Suprapubic skin (tissue), 4 donors: Measurements from ENCODE around the gene CCSER2. TPM values are rescaled to one million over a fixed set of nuclear protein-coding genes. Genes with fewer than 3 reads are reported as not detected.

Experiments
- DNase-seq, 2 donors: peaks; one replicate each; pipeline ENCODE4 v3.0.0-alpha.2; 2019; ENCODE audit warnings: low spot score in 2 of 2
- H3K27ac ChIP-seq: fragments of 200-600 bp; sonication (generic); one replicate; pipeline ENCODE4 v1.5.1; 2019
- H3K27me3 ChIP-seq: fragments of 200-600 bp; sonication (generic); one replicate; pipeline ENCODE4 v1.5.1; 2019
- H3K36me3 ChIP-seq: fragments of 200-600 bp; sonication (generic); one replicate; pipeline ENCODE4 v1.5.1; 2019
- H3K4me1 ChIP-seq: fragments of 200-600 bp; sonication (generic); one replicate; pipeline ENCODE4 v1.5.1; 2019
- H3K4me3 ChIP-seq: fragments of 200-600 bp; sonication (generic); one replicate; pipeline ENCODE4 v1.5.1; 2019; ENCODE audit warnings: mild to moderate bottlenecking
- H3K9me3 ChIP-seq: fragments of 200-600 bp; sonication (generic); one replicate; pipeline ENCODE4 v1.5.1; 2019
- EP300 ChIP-seq: sonication (generic); formaldehyde crosslinking; IDR thresholded peaks from one replicate; pipeline ENCODE4 v1.6.1; 2017; ENCODE audit warnings: antibody characterized with exemption
- POLR2A ChIP-seq, 2 donors: fragments of 450-650 bp; IDR thresholded peaks; one replicate each; pipeline ENCODE4 v1.6.1; 2017; ENCODE audit warnings: antibody characterized with exemption in 2 of 2, mild to moderate bottlenecking in 2 of 2, moderate library complexity in 2 of 2
- POLR2AphosphoS5 ChIP-seq, 3 donors: sonication (generic); formaldehyde crosslinking; IDR thresholded peaks; one replicate each; pipeline ENCODE4 v1.6.1; 2017; ENCODE audit warnings: antibody characterized with exemption in 3 of 3
- WGBS: methylation state at CpG from one replicate; pipeline ENCODE4 v1.1.5; 2018; 5-methylcytosine and 5-hydroxymethylcytosine counted together
- total RNA-seq, 4 donors: library from RNA; depleted of rRNA; stranded (reverse); fragments of >200 nt; gene quantifications; one replicate each; pipeline ENCODE4 v1.1.0, GENCODE V29; 2016
- TF ChIP-seq, protein P1 (sequence below), 2 donors: fragments of 200-600 bp in 1 of 2; fragments of 450-650 bp in 1 of 2; sonication (generic) in 1 of 2; IDR thresholded peaks; one replicate each; pipeline ENCODE4 v1.5.1; 2016 to 2019; ENCODE audit warnings: antibody characterized with exemption in 2 of 2, mild to moderate bottlenecking in 1 of 2, moderate library complexity in 1 of 2

The CCSER2 gene
- total RNA-seq, 4 donors from 2014 or later: 39.8 to 52.7 (median 47.9) TPM

GRCh38 chr10:84551437-84552120 lies 223.2 kb downstream of the CCSER2 start:
- no peak for DNase-seq
- H3K27me3 ChIP-seq: peaks cover 17% of the 10 kb centered on the region
- H3K4me1 ChIP-seq: no peaks in the 10 kb centered on the region
- no peak overlapping the region for H3K4me3 ChIP-seq
- 83% methylated on average over 6 of the region's 6 CpGs for WGBS
- no peak overlapping the region for H3K27ac ChIP-seq
- no peaks in the 10 kb centered on the region for H3K36me3 ChIP-seq
- H3K9me3 ChIP-seq: no peaks in the 10 kb centered on the region
- TF ChIP-seq POLR2AphosphoS5 (IDR thresholded peaks at IDR 0.05) (no peak), EP300 (no peak), POLR2A (IDR thresholded peaks at IDR 0.05) (no peak)
- TF ChIP-seq, protein P1, sequence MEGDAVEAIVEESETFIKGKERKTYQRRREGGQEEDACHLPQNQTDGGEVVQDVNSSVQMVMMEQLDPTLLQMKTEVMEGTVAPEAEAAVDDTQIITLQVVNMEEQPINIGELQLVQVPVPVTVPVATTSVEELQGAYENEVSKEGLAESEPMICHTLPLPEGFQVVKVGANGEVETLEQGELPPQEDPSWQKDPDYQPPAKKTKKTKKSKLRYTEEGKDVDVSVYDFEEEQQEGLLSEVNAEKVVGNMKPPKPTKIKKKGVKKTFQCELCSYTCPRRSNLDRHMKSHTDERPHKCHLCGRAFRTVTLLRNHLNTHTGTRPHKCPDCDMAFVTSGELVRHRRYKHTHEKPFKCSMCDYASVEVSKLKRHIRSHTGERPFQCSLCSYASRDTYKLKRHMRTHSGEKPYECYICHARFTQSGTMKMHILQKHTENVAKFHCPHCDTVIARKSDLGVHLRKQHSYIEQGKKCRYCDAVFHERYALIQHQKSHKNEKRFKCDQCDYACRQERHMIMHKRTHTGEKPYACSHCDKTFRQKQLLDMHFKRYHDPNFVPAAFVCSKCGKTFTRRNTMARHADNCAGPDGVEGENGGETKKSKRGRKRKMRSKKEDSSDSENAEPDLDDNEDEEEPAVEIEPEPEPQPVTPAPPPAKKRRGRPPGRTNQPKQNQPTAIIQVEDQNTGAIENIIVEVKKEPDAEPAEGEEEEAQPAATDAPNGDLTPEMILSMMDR (IDR thresholded peaks at IDR 0.05): no peak

- WGBS: 75% methylated on average over 3 of the region's 3 CpGs
- no peaks in the 10 kb centered on the region for H3K9me3 ChIP-seq
Observed at GRCh38 chr10:84552478-84552877, 224.1 kb downstream of the CCSER2 start.

DNA sequence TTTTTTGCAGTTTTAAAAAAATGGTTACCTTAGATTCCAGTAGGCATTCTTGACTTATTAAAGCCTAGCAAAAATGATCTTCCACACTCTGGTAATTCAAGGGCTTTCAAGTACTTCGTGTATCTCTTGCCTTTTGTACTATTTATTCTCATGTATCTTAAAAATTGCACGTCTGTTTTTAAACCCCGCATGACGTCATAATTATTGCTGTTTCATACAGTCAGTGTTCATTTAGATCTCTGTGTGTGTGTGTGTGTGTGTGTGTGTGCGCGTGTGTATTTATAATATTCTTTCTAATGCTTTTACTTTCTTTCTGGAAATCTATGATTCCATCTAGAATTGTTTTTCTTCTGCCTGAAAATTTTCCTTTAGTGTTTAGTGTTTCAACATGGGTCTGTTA lies 234.2 kb downstream of the CCSER2 start:
- Histone ChIP-seq H3K4me1 (no peaks in the 10 kb centered on the region), H3K27me3 (peaks cover 20% of the 10 kb centered on the region), H3K9me3 (no peaks in the 10 kb centered on the region), H3K36me3 (no peaks in the 10 kb centered on the region), H3K4me3 (no peak overlapping the region), H3K27ac (no peak overlapping the region)
- 84% methylated on average over 6 of the region's 6 CpGs for WGBS
- no peak for DNase-seq
- TF ChIP-seq, protein P1 (IDR thresholded peaks at IDR 0.05): no peak

More at GRCh38 chr10:84552478-84552877, 224.1 kb downstream of the CCSER2 start:
- DNase-seq: no peak
- Histone ChIP-seq H3K4me1 (no peaks in the 10 kb centered on the region), H3K27ac (no peak overlapping the region), H3K27me3 (peaks cover 17% of the 10 kb centered on the region), H3K36me3 (no peaks in the 10 kb centered on the region), H3K4me3 (no peak overlapping the region)
- TF ChIP-seq, protein P1 (IDR thresholded peaks at IDR 0.05): no peak
- TF ChIP-seq POLR2AphosphoS5 (IDR thresholded peaks at IDR 0.05): no peak
- no peak for TF ChIP-seq POLR2A (IDR thresholded peaks at IDR 0.05)
- TF ChIP-seq EP300: no peak

DNA sequence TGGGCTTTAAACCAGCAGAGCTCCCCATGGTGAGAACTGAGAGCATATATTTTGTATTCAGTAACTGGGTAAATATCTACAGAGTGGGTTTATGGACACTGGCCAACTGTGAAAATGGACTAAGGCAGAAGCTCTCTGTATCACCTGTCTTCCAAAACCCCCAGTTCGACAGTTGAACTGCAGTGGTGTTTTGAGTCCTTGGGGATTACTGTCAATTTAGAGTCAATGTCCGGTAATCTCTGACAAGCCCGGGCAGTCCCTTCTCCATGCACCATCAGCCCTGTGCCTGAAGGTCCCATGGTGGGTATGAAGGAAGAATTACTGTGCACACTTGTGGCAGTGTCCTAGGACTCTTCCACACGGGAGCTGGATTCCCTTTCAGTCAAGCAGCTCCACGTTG lies 235.0 kb downstream of the CCSER2 start:
- H3K4me1 ChIP-seq: no peaks in the 10 kb centered on the region
- no peaks in the 10 kb centered on the region for H3K36me3 ChIP-seq
- 66% methylated on average over 5 of the region's 5 CpGs for WGBS
- H3K27me3 ChIP-seq: peaks cover 20% of the 10 kb centered on the region
- H3K4me3 ChIP-seq: no peak overlapping the region
- no peak for DNase-seq
- no peak overlapping the region for H3K27ac ChIP-seq
- TF ChIP-seq, protein P1 (IDR thresholded peaks at IDR 0.05): no peak
- TF ChIP-seq POLR2AphosphoS5 (IDR thresholded peaks at IDR 0.05) (no peak), EP300 (no peak), POLR2A (IDR thresholded peaks at IDR 0.05) (no peak)
- H3K9me3 ChIP-seq: no peaks in the 10 kb centered on the region

- no peaks in the 10 kb centered on the region for H3K9me3 ChIP-seq
- no peaks in the 10 kb centered on the region for H3K4me1 ChIP-seq
- H3K27ac ChIP-seq: no peak overlapping the region
- DNase-seq: no peak
- peaks cover 20% of the 10 kb centered on the region for H3K27me3 ChIP-seq
- H3K36me3 ChIP-seq: no peaks in the 10 kb centered on the region
- no peak overlapping the region for H3K4me3 ChIP-seq
- TF ChIP-seq POLR2AphosphoS5 (IDR thresholded peaks at IDR 0.05) (no peak), EP300 (no peak), POLR2A (IDR thresholded peaks at IDR 0.05) (no peak)
- TF ChIP-seq, protein P1 (IDR thresholded peaks at IDR 0.05): no peak
- WGBS: 46% methylated on average over 4 of the region's 4 CpGs
Observed at GRCh38 chr10:84563868-84564267, 235.5 kb downstream of the CCSER2 start.
